ENCODE results near the gene RECQL5.
"Not testable (repeated sequence)": the region's sequence is repeated elsewhere in the genome, so short reads cannot be mapped to it uniquely, and the experiment has no call there.

RECQL5 gene

GRCh38 chr17:75652341-75652740 is 14.6 kb downstream of the RECQL5 start:
- FAIRE-seq (no peak), DNase-seq (ENCODE audit: extremely low spot score, insufficient read length, low read depth) (no peak)

- FAIRE-seq (no peak), DNase-seq (ENCODE audit: extremely low spot score, insufficient read length, low read depth) (no peak)
Measured at GRCh38 chr17:75650874-75651273, 16.1 kb downstream of the RECQL5 start.

- FAIRE-seq (no peak), DNase-seq (ENCODE audit: extremely low spot score, insufficient read length, low read depth) (no peak)
Measured at GRCh38 chr17:75649687-75650086, 17.3 kb downstream of the RECQL5 start.

DNA sequence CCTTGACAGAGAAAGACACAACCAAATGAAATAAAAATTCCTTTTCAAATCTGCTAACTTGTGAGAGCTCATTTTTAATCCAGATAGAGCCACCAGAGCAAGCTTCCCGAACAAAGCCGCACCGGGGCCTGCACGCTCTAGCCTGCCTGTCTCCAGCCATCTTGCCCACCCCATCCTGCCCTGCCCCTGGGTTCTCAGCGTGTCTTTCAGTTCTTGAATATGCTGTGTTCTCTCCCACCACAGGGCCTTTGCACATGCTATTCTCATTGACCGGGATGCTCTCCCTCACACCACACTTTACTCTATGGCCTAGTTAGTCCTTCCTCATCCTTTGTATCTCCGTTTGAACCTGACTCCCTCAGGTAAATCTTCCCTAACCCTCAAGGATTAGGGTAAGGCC is 19.0 kb downstream of the RECQL5 start:
- FAIRE-seq (no peak), DNase-seq (ENCODE audit: extremely low spot score, insufficient read length, low read depth) (no peak)

GRCh38 chr17:75647061-75647460 is 19.9 kb downstream of the RECQL5 start:
- no peak for DNase-seq (ENCODE audit: extremely low spot score, insufficient read length, low read depth)
- FAIRE-seq, result no peak

DNA sequence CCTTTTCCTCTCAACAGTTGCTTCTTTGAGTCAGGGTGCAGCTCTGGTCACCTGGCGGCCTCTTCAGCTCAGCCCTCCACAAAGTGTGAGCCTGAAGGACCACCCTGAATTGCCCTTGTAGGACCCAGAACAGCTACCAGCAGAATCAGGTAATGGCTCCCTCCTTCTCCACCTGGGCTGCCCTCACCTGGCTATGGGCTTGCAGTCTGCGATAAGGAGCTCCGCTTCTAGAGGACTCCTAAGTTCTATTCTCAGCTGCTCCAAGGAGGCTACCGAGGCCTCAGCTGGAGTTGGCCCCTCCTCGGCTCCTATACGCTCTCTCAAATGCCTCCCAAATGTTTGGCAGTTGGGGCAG is 20.3 kb downstream of the RECQL5 start:
- FAIRE-seq, result no peak
- no peak for DNase-seq (ENCODE audit: extremely low spot score, insufficient read length, low read depth)

DNA sequence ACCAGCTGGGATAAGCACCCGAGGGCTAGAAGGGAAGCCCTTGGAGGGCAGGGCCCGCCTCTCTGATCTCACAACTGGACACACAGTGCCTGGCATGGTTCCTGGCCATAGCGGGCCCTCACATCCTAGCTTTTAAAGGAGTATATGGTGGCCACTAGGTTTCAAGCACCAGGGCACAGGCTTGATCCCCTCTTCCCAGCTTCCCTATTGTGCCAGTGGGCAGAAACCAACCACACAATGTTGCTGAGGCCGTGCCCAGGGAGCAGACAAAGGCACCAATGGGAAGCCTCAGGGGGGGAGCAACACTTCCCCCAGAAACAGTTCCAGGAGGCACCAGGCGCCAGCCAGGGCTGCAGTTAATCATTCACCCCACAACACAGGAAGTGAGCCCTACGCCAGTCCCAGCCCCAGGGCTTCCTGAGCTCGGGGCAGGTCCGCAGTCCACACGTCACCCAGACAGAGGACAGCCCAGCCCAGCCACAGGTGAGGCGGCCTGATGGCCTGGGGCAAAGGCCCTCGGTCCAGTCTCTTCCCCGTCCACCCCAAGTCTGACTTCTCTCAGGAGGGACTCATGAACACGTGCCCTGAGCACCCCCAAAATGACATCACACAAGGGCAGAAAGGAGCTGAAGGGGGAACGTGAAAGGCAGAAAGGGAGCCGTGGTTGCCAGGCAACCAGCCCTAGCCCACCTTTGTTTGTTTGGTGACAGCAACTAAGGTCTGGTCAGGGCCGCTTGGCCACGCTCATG is 20.9 kb downstream of the RECQL5 start:
- peak; percentile 71 for DNase-seq (ENCODE audit: extremely low spot score, insufficient read length, low read depth)
- FAIRE-seq, result peak; percentile 91

DNA sequence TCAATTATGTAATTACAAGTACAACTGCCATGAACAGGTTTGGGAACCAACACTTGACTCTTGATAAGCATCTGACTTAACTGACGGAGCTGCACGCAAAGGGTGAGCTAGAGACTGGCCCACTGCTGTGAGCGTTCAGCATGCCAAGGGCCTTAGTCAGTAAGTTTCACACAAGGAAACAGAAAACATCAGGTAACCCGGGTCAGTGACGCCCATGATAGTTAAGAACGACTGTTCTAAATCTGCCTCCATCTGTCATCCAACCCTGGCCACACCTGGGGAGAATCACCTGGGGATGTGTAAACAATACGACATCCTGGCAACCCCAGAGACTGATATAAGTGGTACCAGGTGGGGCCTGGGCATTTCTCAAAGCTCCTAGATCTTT is 21.5 kb downstream of the RECQL5 start:
- FAIRE-seq, result no peak
- DNase-seq (ENCODE audit: extremely low spot score, insufficient read length, low read depth), result no peak

DNA sequence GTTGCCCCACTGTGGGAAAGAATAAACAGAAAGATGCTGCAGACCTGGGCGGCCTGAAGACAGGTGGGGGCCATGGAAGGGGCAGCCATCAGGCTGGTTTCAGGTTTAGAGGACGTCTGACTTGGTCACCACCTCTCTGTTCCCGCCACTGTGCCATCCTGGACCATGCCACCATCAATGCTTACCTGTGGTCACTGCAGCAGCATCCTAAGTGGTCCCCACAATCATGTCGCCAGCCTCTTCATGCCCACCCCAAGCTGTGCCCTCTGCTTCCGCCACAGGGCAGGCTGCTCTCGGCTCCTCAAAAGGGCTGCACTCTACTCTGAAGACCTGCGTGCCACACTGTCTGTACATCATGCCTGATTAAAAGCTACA is 23.3 kb downstream of the RECQL5 start:
- no peak for DNase-seq (ENCODE audit: extremely low spot score, insufficient read length, low read depth)
- FAIRE-seq, result no peak

DNA sequence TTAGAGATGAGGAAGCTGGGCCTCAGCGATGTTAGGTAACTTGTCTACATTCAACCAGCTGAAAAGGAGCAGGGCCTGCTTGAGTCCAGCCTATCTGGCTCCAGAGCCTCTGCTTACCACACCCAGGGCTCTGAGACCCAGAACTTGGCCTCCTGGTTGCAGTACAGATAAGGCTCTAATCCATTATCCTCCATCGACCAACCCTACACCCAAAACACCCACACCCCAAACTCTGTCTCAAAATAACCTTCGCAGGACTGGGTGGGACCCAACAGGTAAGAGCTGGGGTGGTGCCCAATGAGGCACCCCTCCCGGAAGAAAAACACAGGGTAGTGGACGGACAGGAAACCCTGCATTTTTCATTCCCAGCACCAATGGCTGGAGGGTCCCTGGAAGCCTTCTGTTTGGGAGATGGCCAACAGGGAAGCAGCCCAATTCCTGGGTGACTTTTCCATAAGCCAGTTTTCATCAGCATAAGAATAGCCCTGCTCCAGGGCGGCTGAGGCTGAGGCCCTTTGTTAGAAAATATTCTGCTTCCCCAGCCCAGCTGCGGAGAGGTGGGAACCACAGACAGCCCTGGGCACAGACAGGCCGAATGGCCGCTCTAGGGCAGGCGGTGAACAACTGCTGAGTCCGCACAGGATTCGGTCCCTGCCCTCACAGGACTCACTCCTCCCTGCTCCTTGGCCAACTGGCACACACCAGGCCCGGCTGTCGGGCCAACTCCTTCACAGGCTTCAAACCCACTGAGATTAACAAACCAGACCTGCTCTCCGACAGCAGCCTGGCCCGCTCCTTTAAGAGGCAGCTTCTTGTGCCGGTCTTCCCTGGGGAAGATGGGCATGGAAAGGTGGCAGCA is 23.9 kb downstream of the RECQL5 start:
- DNase-seq (ENCODE audit: extremely low spot score, insufficient read length, low read depth), result no peak
- FAIRE-seq, result no peak

GRCh38 chr17:75642182-75642783 is 24.7 kb downstream of the RECQL5 start:
- DNase-seq (ENCODE audit: extremely low spot score, insufficient read length, low read depth) (no peak), FAIRE-seq (no peak)

GRCh38 chr17:75641343-75641742 is 25.6 kb downstream of the RECQL5 start:
- FAIRE-seq (no peak), DNase-seq (ENCODE audit: extremely low spot score, insufficient read length, low read depth) (no peak)

- DNase-seq (ENCODE audit: extremely low spot score, insufficient read length, low read depth), result no peak
- no peak for FAIRE-seq
Measured at GRCh38 chr17:75640556-75641119, 26.3 kb downstream of the RECQL5 start.

- FAIRE-seq, result no peak
- no peak for DNase-seq (ENCODE audit: extremely low spot score, insufficient read length, low read depth)
Measured at GRCh38 chr17:75639771-75640555, 27.0 kb downstream of the RECQL5 start.

- DNase-seq (ENCODE audit: extremely low spot score, insufficient read length, low read depth) (no peak), FAIRE-seq (no peak)
Measured at GRCh38 chr17:75639327-75639726, 27.6 kb downstream of the RECQL5 start.

DNA sequence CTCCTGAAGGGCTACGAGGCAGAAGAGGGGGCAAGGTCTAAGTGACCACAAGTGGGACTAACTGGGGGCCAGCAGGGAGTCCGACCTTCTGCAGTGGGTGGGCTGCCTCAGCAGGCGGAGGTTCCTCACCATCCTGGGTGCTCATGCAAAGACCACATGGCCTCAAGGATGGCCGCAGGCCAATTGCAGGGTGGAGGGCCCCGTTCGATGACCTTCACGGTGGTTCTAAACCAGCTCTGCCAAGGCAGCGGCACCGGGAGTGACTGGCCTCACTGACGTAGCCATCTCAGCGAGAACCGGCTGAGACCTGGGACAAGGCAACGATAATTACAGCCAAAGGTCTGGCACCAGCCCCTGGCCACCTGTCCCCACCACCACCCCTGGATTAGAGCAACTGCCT is 28.1 kb downstream of the RECQL5 start:
- FAIRE-seq (no peak), DNase-seq (ENCODE audit: extremely low spot score, insufficient read length, low read depth) (no peak)

GRCh38 chr17:75638039-75638438 is 28.9 kb downstream of the RECQL5 start:
- FAIRE-seq; DNase-seq (ENCODE audit: extremely low spot score, insufficient read length, low read depth): not testable (repeated sequence)

DNA sequence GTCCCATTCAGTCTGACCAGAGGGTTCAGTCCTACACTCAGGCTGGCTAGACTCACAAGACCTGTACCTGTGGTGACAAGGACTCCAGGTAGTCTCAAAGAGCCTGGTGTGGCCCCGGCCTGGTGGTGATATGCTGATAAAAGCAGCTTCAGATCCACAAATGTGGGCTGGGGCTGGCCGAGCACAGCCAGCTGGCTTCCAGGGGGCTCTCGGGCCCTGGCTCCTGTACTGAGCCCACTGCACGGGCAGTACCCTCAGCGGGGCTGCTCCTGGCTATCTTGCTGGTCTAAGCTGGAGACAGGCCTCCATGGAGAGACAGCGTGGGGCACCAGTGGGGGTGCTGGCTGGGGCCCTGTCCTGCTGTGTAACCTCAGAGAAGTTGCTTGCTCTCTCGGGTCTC is 29.4 kb downstream of the RECQL5 start:
- no peak for DNase-seq (ENCODE audit: extremely low spot score, insufficient read length, low read depth)
- FAIRE-seq, result no peak

DNA sequence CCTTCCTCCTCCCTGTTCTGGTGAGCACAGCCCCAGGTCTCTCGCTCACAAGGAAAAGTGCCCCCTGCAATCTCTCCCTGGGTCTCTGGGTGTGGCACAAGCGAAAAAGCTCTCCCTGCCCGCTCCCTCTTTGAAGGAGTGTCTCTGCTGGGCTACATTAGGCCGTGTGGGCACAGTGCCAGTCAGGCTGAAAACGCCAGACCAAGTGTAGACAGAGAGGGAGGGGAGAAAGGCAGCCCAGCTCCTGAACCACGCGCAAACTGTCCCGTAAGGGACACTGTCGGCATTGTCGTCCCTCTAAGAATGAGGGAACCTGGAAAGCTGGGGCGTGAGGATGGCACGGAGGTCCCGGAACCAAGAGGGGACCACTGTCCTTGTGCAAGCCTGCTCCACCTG is 29.8 kb downstream of the RECQL5 start:
- DNase-seq (ENCODE audit: extremely low spot score, insufficient read length, low read depth), result no peak
- FAIRE-seq, result no peak

All from GM18507 (cell line).